OCI-LY3 (cell line): ENCODE data around the gene TNFRSF18.

ENCODE experiments used
- EZH2phosphoT487 ChIP-seq: fragments of 200-600 bp; shearing (Covaris generic); IDR thresholded peaks from 2 replicates; pipeline ENCODE4 v1.6.1; 2018; ENCODE audit warnings: antibody characterized with exemption, mixed run types, low read depth
- TF ChIP-seq, protein P1 (sequence below): fragments of 200-600, 300-600 bp; sonication (generic); IDR thresholded peaks from 2 replicates; pipeline ENCODE4 v1.5.1; 2014; ENCODE audit warnings: antibody characterized with exemption, low read length, low read depth

DNA sequence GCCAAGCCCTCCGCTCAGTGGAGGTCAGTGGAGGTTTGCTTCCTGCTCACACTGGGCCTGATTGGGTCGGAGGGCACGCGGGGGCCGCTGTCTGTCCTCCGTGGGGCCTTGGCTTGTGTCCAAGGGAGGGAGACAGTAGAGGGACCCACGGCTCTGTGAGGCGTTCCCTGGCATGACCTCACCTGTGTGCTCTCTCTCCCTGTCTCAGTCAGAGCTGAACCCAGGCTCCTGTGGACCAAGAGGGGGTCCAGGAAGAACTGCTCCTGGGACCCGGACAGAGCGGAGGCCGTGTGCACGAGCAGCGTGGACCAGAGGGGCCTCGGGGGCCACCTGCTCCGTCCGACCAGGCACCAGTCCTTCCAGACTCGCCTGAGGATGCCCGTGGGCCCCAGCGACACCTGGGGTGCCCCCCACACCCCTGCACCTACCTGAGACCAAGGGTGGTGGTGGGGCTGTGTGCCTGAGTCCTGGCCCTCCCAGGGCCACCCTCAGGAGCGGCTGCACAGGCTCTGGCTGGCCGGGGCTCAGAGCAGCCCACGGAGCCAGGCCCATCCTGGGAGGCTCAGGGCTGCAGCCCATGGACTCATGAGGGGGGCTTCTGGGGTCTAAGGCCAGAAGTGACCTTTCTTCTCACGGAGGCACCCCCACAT is 46.0 kb downstream of the TNFRSF18 start:
- TF ChIP-seq EZH2phosphoT487: no peak
- TF ChIP-seq, protein P1, sequence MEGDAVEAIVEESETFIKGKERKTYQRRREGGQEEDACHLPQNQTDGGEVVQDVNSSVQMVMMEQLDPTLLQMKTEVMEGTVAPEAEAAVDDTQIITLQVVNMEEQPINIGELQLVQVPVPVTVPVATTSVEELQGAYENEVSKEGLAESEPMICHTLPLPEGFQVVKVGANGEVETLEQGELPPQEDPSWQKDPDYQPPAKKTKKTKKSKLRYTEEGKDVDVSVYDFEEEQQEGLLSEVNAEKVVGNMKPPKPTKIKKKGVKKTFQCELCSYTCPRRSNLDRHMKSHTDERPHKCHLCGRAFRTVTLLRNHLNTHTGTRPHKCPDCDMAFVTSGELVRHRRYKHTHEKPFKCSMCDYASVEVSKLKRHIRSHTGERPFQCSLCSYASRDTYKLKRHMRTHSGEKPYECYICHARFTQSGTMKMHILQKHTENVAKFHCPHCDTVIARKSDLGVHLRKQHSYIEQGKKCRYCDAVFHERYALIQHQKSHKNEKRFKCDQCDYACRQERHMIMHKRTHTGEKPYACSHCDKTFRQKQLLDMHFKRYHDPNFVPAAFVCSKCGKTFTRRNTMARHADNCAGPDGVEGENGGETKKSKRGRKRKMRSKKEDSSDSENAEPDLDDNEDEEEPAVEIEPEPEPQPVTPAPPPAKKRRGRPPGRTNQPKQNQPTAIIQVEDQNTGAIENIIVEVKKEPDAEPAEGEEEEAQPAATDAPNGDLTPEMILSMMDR: no peak
